ENCODE results near the gene RAB44. TPM values are rescaled to one million over a fixed set of nuclear protein-coding genes. Genes with fewer than 3 reads are reported as not detected.
A peak's percentile ranks its signal among the peaks of the same experiment; 100 is the strongest.

Gene RAB44
- total and polyA plus RNA-seq, 8 donors, result 0.04 to 0.14 (median 0.09) TPM; not detected in 1

GRCh38 chr6:36743538-36744303 lies 46.1 kb downstream of the RAB44 start:
- ATAC-seq (peak in 1 of 4 donors; percentile 55), FAIRE-seq (no peak), DNase-seq (peak in 1 of 6 donors; percentile 49)
- TF ChIP-seq CTCF (IDR thresholded peaks at IDR 0.05), result no peak
- 82 to 84% methylated on average over 24 of the region's 24 CpGs for WGBS, 2 donors
- Histone ChIP-seq H3K9me3 (no peaks in the 10 kb centered on the region), H3K36me3 (no peaks in the 10 kb centered on the region), H3K4me1 (no peaks in the 10 kb centered on the region), H3K27me3 (no peaks in the 10 kb centered on the region), H3K4me3 (no peak overlapping the region), H3K27ac (no peak overlapping the region)
- intact Hi-C loops (cut with DNase I), result no loop called here

- Histone ChIP-seq H3K27ac (no peak overlapping the region), H3K36me3 (no peaks in the 10 kb centered on the region), H3K27me3 (no peaks in the 10 kb centered on the region), H3K4me1 (no peaks in the 10 kb centered on the region), H3K4me3 (no peak overlapping the region), H3K9me3 (no peaks in the 10 kb centered on the region)
- ATAC-seq (no peak), DNase-seq (no peak), FAIRE-seq (no peak)
- 65 to 80% methylated on average over 2 of the region's 2 CpGs for WGBS, 2 donors
- intact Hi-C loops (cut with DNase I), result no loop called here
- TF ChIP-seq CTCF (IDR thresholded peaks at IDR 0.05), result no peak
Measured at GRCh38 chr6:36744304-36744673, 46.7 kb downstream of the RAB44 start.

GRCh38 chr6:36745283-36745682 lies 47.7 kb downstream of the RAB44 start:
- 88 to 95% methylated on average over 12 of the region's 12 CpGs for WGBS, 2 donors

GRCh38 chr6:36745836-36746235 lies 48.2 kb downstream of the RAB44 start:
- H3K9me3 ChIP-seq, result no peaks in the 10 kb centered on the region
- ATAC-seq (no peak), FAIRE-seq (no peak), DNase-seq (peak in 1 of 6 donors; percentile 38)
- intact Hi-C loops (cut with DNase I), result no loop called here
- 68 to 77% methylated on average over 8 of the region's 8 CpGs for WGBS, 2 donors
- H3K27ac ChIP-seq, result no peak overlapping the region
- no peaks in the 10 kb centered on the region for H3K36me3 ChIP-seq
- H3K4me3 ChIP-seq, result no peak overlapping the region
- no peaks in the 10 kb centered on the region for H3K4me1 ChIP-seq
- no peaks in the 10 kb centered on the region for H3K27me3 ChIP-seq
- TF ChIP-seq CTCF (IDR thresholded peaks at IDR 0.05), result no peak

More at GRCh38 chr6:36745283-36745682, 47.7 kb downstream of the RAB44 start:
- Histone ChIP-seq H3K4me1 (no peaks in the 10 kb centered on the region), H3K4me3 (no peak overlapping the region), H3K27ac (no peak overlapping the region), H3K36me3 (no peaks in the 10 kb centered on the region), H3K9me3 (no peaks in the 10 kb centered on the region), H3K27me3 (no peaks in the 10 kb centered on the region)
- no peak for TF ChIP-seq CTCF (IDR thresholded peaks at IDR 0.05)
- FAIRE-seq (no peak), ATAC-seq (no peak), DNase-seq (no peak)
- intact Hi-C loops (cut with DNase I), result no loop called here

GRCh38 chr6:36746251-36746650 lies 48.6 kb downstream of the RAB44 start:
- H3K4me3 ChIP-seq, result no peak overlapping the region
- TF ChIP-seq CTCF (IDR thresholded peaks at IDR 0.05), result no peak
- H3K27ac ChIP-seq, result no peak overlapping the region
- H3K4me1 ChIP-seq, result no peaks in the 10 kb centered on the region
- no peaks in the 10 kb centered on the region for H3K27me3 ChIP-seq
- no peaks in the 10 kb centered on the region for H3K9me3 ChIP-seq
- ATAC-seq (no peak), DNase-seq (peak in 1 of 6 donors; percentile 54), FAIRE-seq (no peak)
- intact Hi-C loops (cut with DNase I), result no loop called here
- whole genome bisulfite sequencing, 2 donors, result 74 to 76% methylated on average over 13 to 14 of the region's 14 CpGs
- no peaks in the 10 kb centered on the region for H3K36me3 ChIP-seq

Data from pancreas (tissue), 10 donors.